Natural killer cell treated with Interleukin-12 subunit alpha and Interleukin-12 subunit beta and Interleukin-15 and Interleukin-18, amount 100 ng/mL, for 72 hours (primary cell): ENCODE measurements around the gene ZFR. TPM values are rescaled to one million over a fixed set of nuclear protein-coding genes. Genes with fewer than 3 reads are reported as not detected.
"Not testable (repeated sequence)": the region's sequence is repeated elsewhere in the genome, so short reads cannot be mapped to it uniquely, and the experiment has no call there.

Source experiments
- ATAC-seq, 2 donors: fragments of 150-1000 bp; cut with Tn5 transposase in 1 of 2; sonication (Bioruptor Pico), chemical (Tn5 transposase) in 1 of 2; 2 replicates each; pipeline ENCODE4 v1.10.0; 2021
- DNase-seq: peaks from one replicate; pipeline ENCODE4 v3.0.0; 2022; ENCODE audit warnings: low spot score
- H3K27ac Mint-ChIP-seq, 2 donors: 1 replicate in 1 of 2; 2 replicates in 1 of 2; pipeline ENCODE4 v1.8.0; 2022; ENCODE audit warnings: mixed read lengths in 2 of 2, mild to moderate bottlenecking in 1 of 2, moderate library complexity in 1 of 2
- H3K27me3 Mint-ChIP-seq, 2 donors: 1 replicate in 1 of 2; 2 replicates in 1 of 2; pipeline ENCODE4 v1.8.0; 2022; ENCODE audit warnings: mixed read lengths in 2 of 2
- H3K36me3 Mint-ChIP-seq: one replicate; pipeline ENCODE4 v1.8.0; 2022; ENCODE audit warnings: mixed read lengths
- H3K4me1 Mint-ChIP-seq, 2 donors: 1 replicate in 1 of 2; 2 replicates in 1 of 2; pipeline ENCODE4 v1.8.0; 2022; ENCODE audit warnings: low read depth in 2 of 2, mixed read lengths in 2 of 2, mild to moderate bottlenecking in 1 of 2
- H3K4me3 Mint-ChIP-seq: one replicate; pipeline ENCODE4 v1.8.0; 2022; ENCODE audit warnings: mixed read lengths
- H3K9me3 Mint-ChIP-seq: 2 replicates; pipeline ENCODE4 v1.8.0; 2022; ENCODE audit warnings: mixed read lengths
- total RNA-seq, 2 donors: library from RNA; stranded (reverse); gene quantifications; one replicate each; pipeline ENCODE4 v1.2.3, GENCODE V29; 2022

Gene ZFR
- total RNA-seq, 2 donors from 2014 or later, result 58.2 to 70.5 TPM

GRCh38 chr5:32443541-32444430 lies 754 bp downstream of the ZFR start:
- DNase-seq (peak; percentile 73), ATAC-seq (peak; percentile 71 to 79)
- Mint-ChIP-seq H3K4me3 (peak overlapping the region; percentile 94), H3K27me3 (no peaks in the 10 kb centered on the region), H3K27ac (peak overlapping the region; percentile 96 to 99), H3K36me3 (peaks cover 8% of the 10 kb centered on the region), H3K4me1 (peaks cover 22 to 26% of the 10 kb centered on the region in 2 donors), H3K9me3 (no peaks in the 10 kb centered on the region)

DNA sequence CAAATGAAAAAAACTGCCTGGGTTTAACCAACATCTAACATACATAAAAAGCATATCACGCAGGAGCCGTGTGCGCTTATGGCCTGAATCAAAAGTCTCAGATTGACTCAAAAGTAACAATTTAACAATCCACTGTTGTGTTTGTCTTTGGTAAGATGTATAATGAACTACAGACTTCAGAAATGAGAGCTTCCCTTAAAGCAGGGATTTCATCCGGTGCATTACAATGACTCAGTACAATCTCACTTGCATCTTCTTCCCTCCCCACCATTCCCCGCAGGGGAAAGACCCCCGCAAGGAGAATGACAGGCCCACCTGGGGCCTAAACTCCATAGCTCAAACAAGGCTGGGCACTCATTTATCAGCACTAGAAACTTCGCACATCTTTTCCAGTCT lies 1.4 kb downstream of the ZFR start:
- ATAC-seq, result peak; percentile 25 to 69
- H3K4me1 Mint-ChIP-seq, result peaks cover 22 to 26% of the 10 kb centered on the region in 2 donors

DNA sequence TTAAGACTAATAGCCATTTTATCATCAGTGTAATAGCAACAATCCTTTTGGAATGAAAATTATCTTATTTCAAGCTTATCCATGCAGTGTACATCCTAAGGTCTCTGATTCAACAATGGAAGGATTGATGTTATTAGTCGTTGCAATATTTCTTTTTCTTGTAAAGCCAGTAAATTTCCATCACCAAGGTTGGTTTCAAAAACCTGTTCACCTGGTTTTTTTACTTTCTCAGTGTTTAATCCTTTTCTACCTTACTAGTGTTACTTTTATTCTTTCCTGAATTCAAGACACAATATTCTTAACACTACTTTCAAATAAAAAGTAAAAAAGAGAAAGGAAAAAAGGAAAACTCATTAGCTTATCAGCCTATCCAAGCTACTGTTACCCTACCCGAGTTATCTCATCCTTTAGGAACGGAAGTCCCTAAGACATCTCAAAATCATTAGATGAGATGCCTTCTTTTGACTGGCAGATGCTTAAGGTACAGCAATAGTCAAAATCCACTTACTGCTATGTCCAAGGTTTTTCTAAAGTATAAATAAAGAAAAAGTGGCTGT lies 5.4 kb downstream of the ZFR start:
- Mint-ChIP-seq H3K4me3 (no peak overlapping the region), H3K9me3 (no peaks in the 10 kb centered on the region), H3K27ac (no peak overlapping the region), H3K4me1 (peaks cover 14 to 16% of the 10 kb centered on the region in 2 donors), H3K27me3 (no peaks in the 10 kb centered on the region), H3K36me3 (peaks cover 8% of the 10 kb centered on the region)
- no peak for DNase-seq
- no peak for ATAC-seq

More for the DNA sequence above, 1.4 kb downstream of the ZFR start:
- Mint-ChIP-seq H3K9me3 (no peaks in the 10 kb centered on the region), H3K27me3 (no peaks in the 10 kb centered on the region), H3K36me3 (peaks cover 8% of the 10 kb centered on the region), H3K4me3 (peak overlapping the region; percentile 94), H3K27ac (peak overlapping the region; percentile 96 to 99)
- DNase-seq, result peak; percentile 64

GRCh38 chr5:32436553-32437242 lies 7.8 kb downstream of the ZFR start:
- no peaks in the 10 kb centered on the region for H3K9me3 Mint-ChIP-seq
- H3K27me3 Mint-ChIP-seq, result no peaks in the 10 kb centered on the region
- ATAC-seq (no peak), DNase-seq (no peak)
- H3K27ac Mint-ChIP-seq, result no peak overlapping the region
- peaks cover 12 to 20% of the 10 kb centered on the region in 2 donors for H3K4me1 Mint-ChIP-seq
- H3K4me3 Mint-ChIP-seq, result no peak overlapping the region
- H3K36me3 Mint-ChIP-seq, result no peaks in the 10 kb centered on the region

GRCh38 chr5:32435383-32435782 lies 9.2 kb downstream of the ZFR start:
- no peak for ATAC-seq
- H3K4me3 Mint-ChIP-seq, result no peak overlapping the region
- H3K36me3 Mint-ChIP-seq, result no peaks in the 10 kb centered on the region
- no peaks in the 10 kb centered on the region for H3K27me3 Mint-ChIP-seq
- DNase-seq, result no peak
- H3K27ac Mint-ChIP-seq, result no peak overlapping the region
- H3K9me3 Mint-ChIP-seq, result no peaks in the 10 kb centered on the region
- H3K4me1 Mint-ChIP-seq, result peaks cover 17 to 27% of the 10 kb centered on the region in 2 donors

DNA sequence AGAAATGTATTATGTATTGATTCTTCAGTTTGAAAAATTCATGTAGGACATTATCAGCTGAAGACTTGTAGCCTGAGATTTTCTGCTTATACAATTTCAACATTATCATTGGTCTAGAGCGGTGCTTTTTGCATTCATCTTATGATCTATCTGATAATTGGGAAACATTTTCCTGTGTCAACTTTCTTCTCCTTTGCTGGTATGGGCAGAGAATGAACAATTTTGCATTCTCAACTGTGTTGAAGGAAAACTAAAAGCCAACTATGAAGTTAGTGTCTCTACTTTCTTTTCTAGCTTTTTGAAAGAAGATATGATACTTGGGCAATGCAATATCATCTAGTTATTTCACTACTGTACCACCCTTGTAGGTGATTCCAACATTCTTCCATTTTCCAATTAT lies 10.3 kb downstream of the ZFR start:
- H3K9me3 Mint-ChIP-seq, result no peaks in the 10 kb centered on the region
- DNase-seq, result no peak
- no peak overlapping the region for H3K4me3 Mint-ChIP-seq
- H3K27me3 Mint-ChIP-seq, result no peaks in the 10 kb centered on the region
- peaks cover 22 to 35% of the 10 kb centered on the region in 2 donors for H3K4me1 Mint-ChIP-seq
- no peak overlapping the region for H3K27ac Mint-ChIP-seq
- ATAC-seq, result no peak
- no peaks in the 10 kb centered on the region for H3K36me3 Mint-ChIP-seq

DNA sequence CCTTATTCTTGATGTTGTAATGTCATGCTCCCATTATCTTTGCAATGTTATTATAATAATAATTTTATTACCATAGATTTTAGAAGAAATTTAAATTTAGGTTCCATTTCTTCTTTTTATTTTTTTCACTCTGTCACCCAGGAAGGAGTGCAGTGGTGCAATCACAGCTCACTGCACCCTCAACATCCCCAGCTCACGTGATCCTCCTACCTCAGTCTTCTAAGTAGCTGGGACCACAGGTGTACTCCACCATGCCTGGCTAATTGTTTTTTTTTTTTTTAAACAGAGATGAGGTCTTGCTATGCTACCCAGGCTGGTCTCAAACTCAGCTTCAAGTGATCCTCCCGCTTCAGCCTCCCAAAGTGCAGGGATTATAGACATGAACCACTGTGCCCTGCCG lies 11.9 kb downstream of the ZFR start:
- Mint-ChIP-seq H3K9me3 (no peaks in the 10 kb centered on the region), H3K4me1 (peaks cover 22 to 42% of the 10 kb centered on the region in 2 donors), H3K36me3 (peaks cover 7% of the 10 kb centered on the region), H3K4me3 (no peak overlapping the region), H3K27me3 (no peaks in the 10 kb centered on the region), H3K27ac (no peak overlapping the region)
- DNase-seq (no peak), ATAC-seq (no peak)

GRCh38 chr5:32430825-32431224 lies 13.7 kb downstream of the ZFR start:
- not testable (repeated sequence) for H3K27me3 Mint-ChIP-seq, H3K4me3 Mint-ChIP-seq, ATAC-seq, H3K9me3 Mint-ChIP-seq, DNase-seq
- peaks cover 24% of the 10 kb centered on the region for H3K36me3 Mint-ChIP-seq
- peak overlapping the region; percentile 17 to 72 for H3K27ac Mint-ChIP-seq
- H3K4me1 Mint-ChIP-seq, result peaks cover 22 to 49% of the 10 kb centered on the region in 2 donors

DNA sequence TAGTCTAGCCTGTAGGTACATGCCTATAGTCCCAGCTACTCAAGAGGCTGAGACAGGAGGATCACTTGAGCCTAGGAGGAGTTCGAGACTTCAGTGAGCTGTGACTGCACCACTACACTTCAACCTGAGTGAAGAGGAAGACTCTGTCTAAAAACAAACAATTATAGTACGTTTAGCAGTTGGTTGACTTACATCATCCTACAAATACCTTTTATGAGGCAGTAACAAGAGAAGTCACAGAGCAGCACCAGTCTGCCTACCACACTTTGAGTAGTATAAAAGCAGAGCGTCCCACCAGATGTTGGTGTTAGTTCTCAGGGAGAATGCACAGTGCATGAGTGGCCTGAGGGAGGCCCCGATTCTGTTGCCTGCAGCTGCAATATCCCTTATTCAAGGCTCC lies 16.1 kb downstream of the ZFR start:
- Mint-ChIP-seq H3K36me3 (peaks cover 24% of the 10 kb centered on the region), H3K4me3 (no peak overlapping the region), H3K9me3 (no peaks in the 10 kb centered on the region), H3K27me3 (no peaks in the 10 kb centered on the region), H3K4me1 (peaks cover 22 to 47% of the 10 kb centered on the region in 2 donors), H3K27ac (no peak overlapping the region)
- no peak for ATAC-seq
- DNase-seq, result no peak

GRCh38 chr5:32426440-32427151 lies 17.9 kb downstream of the ZFR start:
- peaks cover 25 to 44% of the 10 kb centered on the region in 2 donors for H3K4me1 Mint-ChIP-seq
- peaks cover 24% of the 10 kb centered on the region for H3K36me3 Mint-ChIP-seq
- no peak for DNase-seq
- no peaks in the 10 kb centered on the region for H3K27me3 Mint-ChIP-seq
- H3K9me3 Mint-ChIP-seq, result no peaks in the 10 kb centered on the region
- no peak overlapping the region for H3K27ac Mint-ChIP-seq
- no peak for ATAC-seq
- no peak overlapping the region for H3K4me3 Mint-ChIP-seq

DNA sequence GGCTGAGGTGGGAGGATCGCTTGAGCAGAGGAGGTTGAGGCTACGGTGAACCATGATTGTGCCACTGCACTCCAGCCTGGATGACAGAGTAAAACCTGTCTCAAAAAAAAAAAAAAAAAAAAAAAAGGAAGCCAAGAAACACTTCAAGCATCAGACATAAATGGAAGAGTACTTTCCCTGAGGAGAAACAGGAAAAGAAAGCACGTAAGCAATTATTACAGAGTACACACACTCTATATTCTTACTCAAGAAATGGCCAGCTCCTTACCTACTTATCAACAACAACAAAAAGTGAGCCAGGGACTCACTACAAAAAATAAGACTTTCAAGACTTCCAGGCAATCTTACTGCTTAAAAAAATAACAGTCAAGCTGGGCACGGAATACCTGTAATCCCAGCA lies 21.8 kb downstream of the ZFR start:
- peak overlapping the region in 1 of 2 donors; percentile 48 for H3K27ac Mint-ChIP-seq
- no peak for DNase-seq
- H3K27me3 Mint-ChIP-seq, result no peaks in the 10 kb centered on the region
- H3K4me3 Mint-ChIP-seq, result no peak overlapping the region
- H3K4me1 Mint-ChIP-seq, result peaks cover 23 to 25% of the 10 kb centered on the region in 2 donors
- no peaks in the 10 kb centered on the region for H3K9me3 Mint-ChIP-seq
- no peak for ATAC-seq
- peaks cover 17% of the 10 kb centered on the region for H3K36me3 Mint-ChIP-seq

GRCh38 chr5:32421075-32421474 lies 23.5 kb downstream of the ZFR start:
- peaks cover 18 to 23% of the 10 kb centered on the region in 2 donors for H3K4me1 Mint-ChIP-seq
- no peak overlapping the region for H3K4me3 Mint-ChIP-seq
- DNase-seq (no peak), ATAC-seq (no peak)
- no peaks in the 10 kb centered on the region for H3K9me3 Mint-ChIP-seq
- no peaks in the 10 kb centered on the region for H3K27me3 Mint-ChIP-seq
- H3K36me3 Mint-ChIP-seq, result peaks cover 8% of the 10 kb centered on the region
- peak overlapping the region in 1 of 2 donors; percentile 47 for H3K27ac Mint-ChIP-seq

DNA sequence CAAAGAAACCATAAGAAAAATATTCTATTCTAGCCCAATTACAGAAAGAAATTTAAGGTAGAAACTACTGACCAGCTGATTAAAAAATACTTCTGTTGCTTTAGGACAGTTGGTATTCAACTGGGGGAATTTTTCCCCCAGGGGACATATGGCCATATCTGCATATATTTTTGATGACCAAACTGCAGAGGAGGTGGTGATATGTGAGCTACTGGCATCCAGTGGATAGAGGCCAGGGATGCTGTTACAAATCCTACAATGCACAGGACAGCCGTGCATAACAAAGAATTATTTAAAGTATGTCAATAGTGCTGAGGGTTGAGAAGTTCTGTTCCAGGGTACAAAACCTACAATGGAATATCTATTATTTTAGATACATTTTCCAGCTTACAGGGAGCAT lies 24.0 kb downstream of the ZFR start:
- Mint-ChIP-seq H3K4me1 (peaks cover 21 to 23% of the 10 kb centered on the region in 2 donors), H3K4me3 (no peak overlapping the region)
- no peak for ATAC-seq

More for the DNA sequence above, 24.0 kb downstream of the ZFR start:
- DNase-seq, result no peak
- Mint-ChIP-seq H3K27me3 (no peaks in the 10 kb centered on the region), H3K27ac (no peak overlapping the region), H3K36me3 (peaks cover 6% of the 10 kb centered on the region), H3K9me3 (no peaks in the 10 kb centered on the region)
